ENCODE measurements around the gene SLC2A11. TPM values are rescaled to one million over a fixed set of nuclear protein-coding genes. Genes with fewer than 3 reads are reported as not detected.

SLC2A11 gene
- total RNA-seq, 2 experiments from 2014 or later, result 16.4 to 50.2 TPM

- Histone ChIP-seq H3K79me2 (ENCODE audit: insufficient read depth, low read depth, low read length) (no peaks in the 10 kb centered on the region; the same call in 1 of the 2 replicates), H3K27ac (ENCODE audit: low read depth, low read length, poor library complexity, severe bottlenecking) (peak overlapping the region; percentile 85), H3K4me3 (ENCODE audit: low read depth, low read length, poor library complexity, severe bottlenecking) (peak overlapping the region; percentile 74), H3K4me2 (ENCODE audit: low read length) (peak overlapping the region; percentile 85), H3K4me1 (ENCODE audit: insufficient read depth, low read length, poor library complexity, severe bottlenecking) (peaks cover 70% of the 10 kb centered on the region), H3K9me2 (ENCODE audit: insufficient read depth, low read length) (no peaks in the 10 kb centered on the region), H4K20me1 (ENCODE audit: insufficient read depth, low read length) (no peaks in the 10 kb centered on the region), H3K9me3 (ENCODE audit: low read length) (no peaks in the 10 kb centered on the region; the same call in 1 of the 2 replicates), H3K36me3 (ENCODE audit: insufficient read depth, low read length) (peaks cover 18% of the 10 kb centered on the region; the same call in 1 of the 2 replicates), H2AFZ (ENCODE audit: low read length) (no peak overlapping the region)
- no peak for TF ChIP-seq CTCF (conservative IDR thresholded peaks at IDR 0.05; ENCODE audit: low read length)
- no peak for TF ChIP-seq EZH2phosphoT487 (IDR thresholded peaks at IDR 0.05; ENCODE audit: borderline replicate concordance, low read depth, low read length)
- intact Hi-C loops (cut with micrococcal nuclease; ENCODE audit: unreplicated experiment), result loop anchor here (5.0 kb wide), 1 partner anchor 145 kb away; the partner anchor contains the start of gene CHCHD10
- ChIA-PET CTCF (ENCODE audit: unreplicated experiment) (interaction anchor here (0.6 to 1.3 kb wide), 2 partner anchors 14 to 19 kb away, joined by 3 to 8 read pairs; no protein-coding TSS in a partner anchor), POLR2A (interaction anchor here (0.8 to 5.6 kb wide), 6 partner anchors 9 to 128 kb away, joined by 3 to 43 read pairs (median 5); partner anchors contain the start of genes MIF and SLC2A11)
- BruUV-seq (replicated peaks), result no TSS peak
- DNase-seq (ENCODE audit: low spot score), result no peak
Observed at GRCh38 chr22:23912293-23912903, 54.7 kb downstream of the SLC2A11 start.

- TF ChIP-seq CTCF (conservative IDR thresholded peaks at IDR 0.05; ENCODE audit: low read length), result no peak
- TF ChIP-seq EZH2phosphoT487 (IDR thresholded peaks at IDR 0.05; ENCODE audit: borderline replicate concordance, low read depth, low read length), result no peak
- POLR2A ChIA-PET, result interaction anchor here (0.7 to 5.6 kb wide), 6 partner anchors 19 to 129 kb away, joined by 3 to 43 read pairs (median 5); partner anchors contain the start of genes MIF and SLC2A11
- Histone ChIP-seq H2AFZ (ENCODE audit: low read length) (peak overlapping the region; percentile 8; the same call in 1 of the 2 replicates), H3K4me1 (ENCODE audit: insufficient read depth, low read length, poor library complexity, severe bottlenecking) (peaks cover 68% of the 10 kb centered on the region), H3K4me2 (ENCODE audit: low read length) (peak overlapping the region; percentile 85), H3K27ac (ENCODE audit: low read depth, low read length, poor library complexity, severe bottlenecking) (peak overlapping the region; percentile 85), H4K20me1 (ENCODE audit: insufficient read depth, low read length) (no peaks in the 10 kb centered on the region), H3K9me2 (ENCODE audit: insufficient read depth, low read length) (no peaks in the 10 kb centered on the region), H3K9me3 (ENCODE audit: low read length) (no peaks in the 10 kb centered on the region; the same call in 1 of the 2 replicates), H3K79me2 (ENCODE audit: insufficient read depth, low read depth, low read length) (no peaks in the 10 kb centered on the region; the same call in 1 of the 2 replicates), H3K36me3 (ENCODE audit: insufficient read depth, low read length) (peaks cover 19% of the 10 kb centered on the region; the same call in 1 of the 2 replicates), H3K4me3 (ENCODE audit: low read depth, low read length, poor library complexity, severe bottlenecking) (peak overlapping the region; percentile 74)
- CTCF ChIA-PET (ENCODE audit: unreplicated experiment), result interaction anchor here (1.3 kb wide), 1 partner anchor 20 kb away, joined by 3 read pairs; no protein-coding TSS in a partner anchor
- no TSS peak for BruUV-seq (replicated peaks)
- intact Hi-C loops (cut with micrococcal nuclease; ENCODE audit: unreplicated experiment), result loop anchor here (5.0 kb wide), 1 partner anchor 146 kb away; the partner anchor contains the start of gene CHCHD10
- peak; percentile 80 for DNase-seq (ENCODE audit: low spot score)
Observed at GRCh38 chr22:23913306-23913660, 55.6 kb downstream of the SLC2A11 start.

Measured in OCI-LY7 (cell line).